ENCODE measurements around the gene MARVELD2.
"Not testable (repeated sequence)": the region's sequence is repeated elsewhere in the genome, so short reads cannot be mapped to it uniquely, and the experiment has no call there.

The MARVELD2 gene, protein sequence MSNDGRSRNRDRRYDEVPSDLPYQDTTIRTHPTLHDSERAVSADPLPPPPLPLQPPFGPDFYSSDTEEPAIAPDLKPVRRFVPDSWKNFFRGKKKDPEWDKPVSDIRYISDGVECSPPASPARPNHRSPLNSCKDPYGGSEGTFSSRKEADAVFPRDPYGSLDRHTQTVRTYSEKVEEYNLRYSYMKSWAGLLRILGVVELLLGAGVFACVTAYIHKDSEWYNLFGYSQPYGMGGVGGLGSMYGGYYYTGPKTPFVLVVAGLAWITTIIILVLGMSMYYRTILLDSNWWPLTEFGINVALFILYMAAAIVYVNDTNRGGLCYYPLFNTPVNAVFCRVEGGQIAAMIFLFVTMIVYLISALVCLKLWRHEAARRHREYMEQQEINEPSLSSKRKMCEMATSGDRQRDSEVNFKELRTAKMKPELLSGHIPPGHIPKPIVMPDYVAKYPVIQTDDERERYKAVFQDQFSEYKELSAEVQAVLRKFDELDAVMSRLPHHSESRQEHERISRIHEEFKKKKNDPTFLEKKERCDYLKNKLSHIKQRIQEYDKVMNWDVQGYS

GRCh38 chr5:69414885-69415583 lies at the start of gene MARVELD2:
Gene MARVELD2, plus strand, starts transcription at chr5:69415116. Its CDS starts 4,270 bp downstream, at chr5:69419386.
- peak; percentile 32 for DNase-seq (ENCODE audit: low read depth)

GRCh38 chr5:69367697-69368279 lies 47.1 kb upstream of the MARVELD2 start:
- DNase-seq (ENCODE audit: low read depth) = no peak

GRCh38 chr5:69368458-69369339 lies 46.2 kb upstream of the MARVELD2 start:
- DNase-seq (ENCODE audit: low read depth) = peak; percentile 13

DNA sequence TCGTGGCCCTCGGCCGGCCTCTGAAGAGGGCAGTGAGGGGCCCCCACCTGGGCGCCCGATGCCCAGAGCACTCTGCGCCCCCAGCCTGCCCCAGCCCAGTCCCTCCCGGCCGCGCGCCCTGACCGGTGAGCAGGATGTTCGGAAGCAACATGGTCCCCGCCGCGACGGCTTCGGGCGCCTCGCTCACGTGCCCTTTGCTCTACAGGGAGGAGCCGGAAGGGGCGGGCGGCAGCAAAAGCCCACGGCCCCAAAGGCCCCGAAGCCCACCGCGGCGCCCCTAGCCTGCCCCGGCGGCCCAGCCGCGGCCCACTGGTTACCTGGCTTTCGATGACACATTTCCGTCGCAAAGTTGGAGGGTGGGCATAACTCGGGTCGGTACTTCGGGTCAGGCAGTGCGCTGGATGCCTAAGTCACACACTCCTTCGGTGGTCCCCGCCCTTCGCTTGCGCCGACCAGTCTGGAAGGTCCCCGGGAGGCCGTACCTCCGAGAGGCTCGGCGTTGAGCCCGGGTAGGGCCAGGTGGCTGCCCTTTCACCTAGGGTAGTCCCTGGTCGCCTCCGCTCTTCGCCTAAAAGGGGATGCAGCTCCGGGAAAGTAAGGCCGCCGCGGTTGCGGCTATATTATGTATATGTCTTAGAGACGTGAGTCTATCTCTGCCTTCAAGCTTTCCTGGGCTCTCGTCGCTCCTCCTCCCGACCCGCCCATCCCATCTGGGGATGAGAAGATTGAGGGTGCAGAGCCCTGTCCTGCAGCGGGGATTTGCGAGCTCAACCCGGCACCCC lies 45.4 kb upstream of the MARVELD2 start, which contains the start of the genes AK6, RAD17 and TAF9:
TSS of gene AK6 (minus strand) at position 181 of the 782 bp plus-strand sequence. CDS start at position 151, 30 bp downstream.
TSS of gene RAD17 (plus strand) at position 479 of the 782 bp plus-strand sequence. CDS start 2,391 bp downstream, outside the sequence.
TSS of gene TAF9 (minus strand) at position 181 of the 782 bp plus-strand sequence. CDS start 3,783 bp downstream, outside the sequence.
- DNase-seq (ENCODE audit: low read depth) = peak; percentile 87

DNA sequence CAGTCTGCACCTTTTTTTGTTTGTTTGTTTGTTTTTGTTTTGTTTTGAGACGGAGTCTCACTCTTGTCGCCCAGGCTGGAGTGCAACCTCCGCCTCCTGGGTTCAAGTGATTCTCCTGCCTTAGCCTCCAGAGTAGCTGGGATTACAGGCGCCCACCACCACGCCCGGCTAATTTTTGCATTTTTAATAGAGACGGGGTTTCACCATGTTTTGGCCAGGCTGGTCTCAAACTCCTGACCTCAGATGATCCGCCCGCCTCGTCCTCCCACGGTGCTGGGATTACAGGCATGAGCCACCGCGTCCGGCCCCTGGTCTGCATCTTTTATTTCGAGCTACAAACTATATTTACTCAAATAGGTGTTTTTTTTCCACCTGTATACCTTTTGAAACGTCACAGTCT lies 44.6 kb upstream of the MARVELD2 start:
- DNase-seq (ENCODE audit: low read depth) = not testable (repeated sequence)

DNA sequence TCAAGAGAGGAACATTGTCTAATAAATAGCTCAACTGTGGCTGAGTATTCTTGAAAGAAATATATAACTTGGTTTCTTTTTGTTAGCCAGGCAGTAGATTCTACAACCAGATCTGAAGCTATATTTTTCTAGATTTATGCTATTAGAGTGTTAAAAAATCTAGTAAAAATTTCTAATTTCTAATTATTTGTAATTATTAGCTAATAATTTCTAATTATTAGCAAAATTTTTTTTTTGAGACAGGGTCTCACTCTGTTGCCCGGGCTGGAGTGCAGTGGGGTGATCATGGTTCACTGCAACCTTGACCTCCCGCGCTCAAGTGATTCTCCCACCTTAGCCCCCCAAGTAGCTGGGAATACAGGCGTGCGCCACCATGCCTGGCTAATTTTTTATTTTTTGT lies 42.5 kb upstream of the MARVELD2 start:
- no peak for DNase-seq (ENCODE audit: low read depth)

DNA sequence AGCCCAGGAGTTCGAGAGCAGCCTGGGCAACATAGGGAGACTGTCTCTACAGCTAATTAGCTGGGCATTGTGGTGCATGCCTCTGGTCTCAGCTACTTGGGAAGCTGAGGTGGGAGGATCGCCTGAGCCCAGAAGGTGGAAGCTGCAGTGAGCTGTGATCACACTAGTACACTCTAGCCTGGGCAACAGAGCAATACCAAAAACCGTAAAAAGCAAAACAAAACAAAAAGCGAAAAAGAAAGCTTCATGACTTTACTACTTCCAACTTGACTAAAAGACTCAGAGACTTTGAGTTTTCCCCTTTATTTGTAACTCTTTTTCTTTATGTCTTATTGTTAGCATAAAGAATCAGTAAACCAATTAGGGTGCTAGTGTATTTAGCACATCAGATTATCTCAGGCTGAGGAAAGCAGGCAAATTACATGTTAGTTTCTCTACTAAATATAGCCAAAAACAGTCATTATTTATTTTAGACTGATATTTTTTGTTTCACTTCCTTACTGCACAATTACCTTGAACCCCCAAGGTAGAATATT lies 39.9 kb upstream of the MARVELD2 start:
- DNase-seq (ENCODE audit: low read depth) = no peak

- no peak for DNase-seq (ENCODE audit: low read depth)
Observed at GRCh38 chr5:69378376-69378775, 36.5 kb upstream of the MARVELD2 start.

DNA sequence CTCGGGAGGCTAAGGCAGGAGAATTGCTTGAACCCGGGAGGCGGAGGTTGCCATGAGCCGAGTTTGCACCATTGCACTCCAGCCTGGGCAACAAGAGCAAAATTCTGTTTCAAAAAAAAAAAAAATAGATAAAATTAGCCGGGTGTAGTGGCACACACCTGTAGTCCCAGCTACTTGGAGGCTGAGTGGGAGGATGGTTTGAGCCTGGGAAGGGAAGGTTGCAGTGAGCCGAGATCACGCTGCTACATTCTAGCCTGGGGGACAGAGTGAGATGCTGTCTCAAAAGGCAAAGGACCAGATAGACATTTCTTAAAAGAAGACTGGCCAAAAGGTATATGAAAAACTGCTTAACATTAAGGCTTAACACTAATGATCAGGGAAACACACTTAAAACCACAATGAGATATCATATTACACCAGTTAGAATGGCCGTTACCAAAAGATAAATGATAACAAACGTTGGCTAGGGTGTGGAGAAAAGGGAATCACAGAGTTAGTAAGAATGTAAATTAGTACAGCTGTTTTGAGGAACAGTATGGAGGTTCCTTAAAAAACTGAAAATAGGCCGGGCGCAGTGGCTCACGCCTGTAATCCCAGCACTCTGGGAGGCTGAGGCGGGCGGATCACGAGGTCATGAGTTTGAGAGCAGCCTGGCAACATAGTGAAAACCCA lies 10.1 kb upstream of the MARVELD2 start:
- no peak for DNase-seq (ENCODE audit: low read depth)

- no peak for DNase-seq (ENCODE audit: low read depth)
Observed at GRCh38 chr5:69415584-69415958, 655 bp downstream of the MARVELD2 start.

DNA sequence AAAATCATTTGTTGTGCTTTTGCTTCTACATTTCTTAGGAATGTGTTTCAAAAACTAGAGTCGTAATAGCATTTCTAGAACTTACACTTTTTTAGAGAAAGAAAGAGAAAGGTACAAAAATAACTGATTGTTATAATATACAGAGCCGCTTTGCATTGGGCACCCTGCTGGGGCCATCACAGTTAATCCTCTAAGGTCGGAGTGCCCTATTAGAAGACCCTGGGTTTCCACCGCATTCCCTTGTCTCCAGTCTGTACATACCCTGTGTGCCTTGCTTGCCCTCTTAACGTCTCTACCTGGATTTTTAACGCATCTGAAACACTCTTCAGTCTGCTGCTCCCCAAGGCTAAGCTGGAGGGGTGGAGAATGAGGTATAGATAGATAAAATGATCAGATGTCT lies 1.3 kb downstream of the MARVELD2 start:
- DNase-seq (ENCODE audit: low read depth) = no peak

DNA sequence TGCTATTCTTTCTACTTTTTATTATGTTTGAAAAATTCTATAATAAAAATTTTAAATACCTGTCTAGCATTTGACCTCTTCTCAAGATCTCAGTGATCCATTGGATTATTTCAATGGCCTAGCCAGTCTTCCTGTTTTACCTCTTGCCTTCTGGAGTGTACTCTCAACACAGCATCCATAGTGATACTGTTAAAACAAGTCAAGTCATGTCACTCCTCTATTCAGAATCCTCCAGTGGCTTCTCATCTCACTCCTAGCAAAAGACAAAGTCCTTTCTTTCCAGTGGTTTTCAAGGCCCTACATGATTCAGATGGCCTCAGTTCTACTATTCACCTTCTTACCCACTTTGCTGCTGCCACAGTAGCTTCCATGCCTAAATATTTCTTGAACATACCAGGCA lies 1.8 kb downstream of the MARVELD2 start:
- no peak for DNase-seq (ENCODE audit: low read depth)

- DNase-seq (ENCODE audit: low read depth) = no peak
Observed at GRCh38 chr5:69418554-69418953, 3.6 kb downstream of the MARVELD2 start.

- DNase-seq (ENCODE audit: low read depth) = no peak
Observed at GRCh38 chr5:69431424-69432303, 16.7 kb downstream of the MARVELD2 start.

- no peak for DNase-seq (ENCODE audit: low read depth)
Observed at GRCh38 chr5:69432412-69433206, 17.7 kb downstream of the MARVELD2 start.

DNA sequence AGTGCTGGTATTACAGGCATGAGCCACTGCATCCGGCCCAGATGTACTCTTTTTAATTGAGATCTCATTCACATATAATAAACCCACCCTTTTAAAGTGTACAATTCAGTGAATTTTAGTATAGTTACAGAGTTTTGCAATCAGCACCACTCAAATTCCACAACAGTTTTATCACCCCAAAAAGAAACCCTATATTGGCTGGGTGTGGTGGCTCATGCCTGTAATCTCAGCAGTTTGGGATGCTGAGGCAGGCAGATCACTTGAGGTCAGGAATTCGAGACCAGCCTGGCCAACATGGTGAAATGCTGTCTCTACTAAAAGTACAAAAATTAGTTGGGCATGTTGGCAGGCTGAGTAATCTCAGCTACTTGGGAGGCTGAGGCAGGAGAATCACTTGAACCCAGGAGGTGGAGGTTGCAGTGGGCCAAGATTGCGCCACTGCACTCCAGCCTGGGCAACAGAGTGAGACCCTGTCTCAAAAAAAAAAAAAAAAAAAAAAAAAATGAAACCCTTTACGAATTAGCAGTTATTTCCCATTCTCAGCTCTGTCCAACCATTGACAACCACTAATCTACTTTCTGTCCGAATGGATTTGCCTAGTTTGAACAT lies 20.5 kb downstream of the MARVELD2 start:
- not testable (repeated sequence) for DNase-seq (ENCODE audit: low read depth)

DNA sequence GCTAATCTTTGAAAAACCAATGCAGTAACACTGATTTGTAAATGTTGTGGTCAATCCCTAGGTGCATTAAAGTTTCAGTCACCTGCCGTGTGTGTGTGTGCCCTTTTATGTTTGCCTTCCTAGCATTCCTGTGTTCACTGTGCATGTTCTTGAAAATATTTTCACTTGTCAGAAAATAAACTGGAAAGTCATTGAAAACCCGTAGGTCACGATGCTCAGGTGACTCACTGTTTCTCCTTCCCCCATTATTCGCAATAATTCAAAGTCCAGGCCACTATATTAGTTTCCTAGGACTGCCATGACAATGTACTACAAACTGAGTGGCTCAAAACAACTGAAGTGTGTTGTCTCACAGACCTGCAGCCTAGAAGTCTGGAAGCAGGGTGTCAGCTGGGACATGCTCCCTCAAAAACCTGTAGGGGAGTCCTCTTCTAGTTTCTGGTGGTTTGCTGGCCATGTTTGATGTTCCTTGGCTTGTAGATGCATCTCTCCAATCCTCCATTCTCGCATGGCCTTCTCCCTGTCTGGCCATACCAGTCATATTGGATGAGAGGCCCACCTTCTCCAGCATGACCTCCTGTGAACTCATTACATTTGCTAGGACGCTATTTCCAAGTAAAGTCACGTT lies 29.3 kb downstream of the MARVELD2 start:
- DNase-seq (ENCODE audit: low read depth) = no peak
